Hematopoietic multipotent progenitor cell treated with erythropoietin and hydrocortisone succinate and interleukin-3 and kit ligand, for 17 days (in vitro differentiated cells): ENCODE measurements around the gene ZNF850.
A peak's percentile ranks its signal among the peaks of the same experiment; 100 is the strongest.

ENCODE experiments used
- DNase-seq: peaks from one replicate; pipeline ENCODE4 v3.0.0-alpha.2; 2015; ENCODE audit warnings: low spot score

ZNF850 gene

DNA sequence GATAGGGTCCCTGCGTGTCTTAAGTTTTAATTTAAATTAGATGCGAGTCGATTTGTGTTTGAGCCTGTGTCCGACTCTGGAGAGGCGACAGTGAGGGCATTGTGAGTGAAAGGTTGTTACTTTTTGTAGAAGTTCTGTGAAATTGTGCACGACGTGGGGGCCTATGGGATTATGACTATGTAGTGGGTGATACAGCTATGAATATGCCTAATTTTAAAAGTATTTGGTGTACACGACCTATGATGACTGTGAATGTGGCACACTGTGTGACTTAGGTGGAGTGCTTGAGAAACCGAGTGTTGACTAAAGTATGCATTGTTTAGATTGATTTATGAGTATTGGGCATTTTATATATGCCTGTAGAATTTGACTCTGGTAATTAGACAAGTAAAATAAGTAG, 84.5 kb downstream of the ZNF850 start:
- no peak for DNase-seq

DNA sequence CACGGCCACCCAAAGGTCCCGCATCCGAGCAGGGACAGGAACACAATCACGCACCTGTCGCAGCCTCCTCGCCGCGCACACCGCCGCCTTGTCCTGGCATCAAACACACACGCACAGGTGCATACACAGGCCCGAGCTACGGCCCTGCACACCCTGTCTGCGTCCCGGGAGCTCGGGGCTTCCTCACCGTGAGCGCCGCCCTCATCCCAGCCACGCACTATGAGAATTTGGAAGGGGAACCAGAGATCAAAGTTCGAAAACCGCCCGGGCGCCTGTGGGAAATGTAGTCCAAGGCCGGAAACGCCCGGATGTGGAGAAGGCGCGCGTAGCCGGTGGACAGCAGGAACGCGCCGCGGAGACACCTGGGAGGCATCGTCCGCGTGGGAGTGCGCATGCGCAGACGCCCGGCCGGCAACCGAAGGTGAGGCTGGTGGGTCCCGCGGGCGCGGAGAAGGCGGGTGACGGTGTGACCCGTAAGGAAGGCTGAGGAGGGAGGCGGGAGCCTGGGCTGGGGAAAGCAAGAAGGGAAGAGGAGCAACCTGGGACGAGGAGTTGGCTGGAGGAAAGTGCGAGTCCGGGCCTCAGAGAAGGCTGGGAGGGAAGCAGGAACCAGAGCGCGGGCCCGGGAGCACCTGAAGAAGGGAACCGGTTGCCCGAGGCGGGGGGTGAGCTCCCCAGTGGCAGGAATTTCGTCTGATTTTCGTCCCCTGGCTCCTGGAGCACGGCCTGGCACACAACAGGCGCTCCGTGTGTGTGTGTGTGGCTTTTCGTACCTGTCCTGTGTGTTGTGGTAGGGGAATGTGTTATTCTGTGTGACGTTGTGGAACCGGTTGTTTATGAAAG, 85.2 kb downstream of the ZNF850 start, which contains the start of gene ZNF567:
Gene ZNF567, plus strand, starts transcription at position 399 of the 843 bp plus-strand sequence. CDS start 7,256 bp downstream, outside the sequence.
- DNase-seq = peak; percentile 88

- DNase-seq = no peak
Measured at GRCh38 chr19:36686365-36687213, 86.0 kb downstream of the ZNF850 start.

DNA sequence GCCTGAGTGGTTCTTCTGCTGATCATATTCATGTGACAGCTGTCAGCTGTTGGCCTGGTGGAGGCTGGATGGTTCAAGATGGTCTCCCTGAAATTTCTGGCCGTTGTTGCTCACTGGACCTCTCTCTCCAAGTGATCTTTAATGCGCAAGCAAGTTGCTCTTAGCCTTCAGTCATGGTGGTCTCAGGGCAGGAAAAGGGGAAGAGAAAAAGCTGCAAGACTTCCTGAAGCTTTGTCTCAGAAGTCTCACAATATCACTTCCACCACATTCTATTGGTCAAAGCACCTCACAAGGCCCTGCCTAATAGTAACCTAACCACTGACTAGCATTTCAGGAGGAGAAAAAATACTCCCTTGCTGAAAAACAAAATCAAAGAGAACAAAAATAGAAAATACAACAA, 86.8 kb downstream of the ZNF850 start:
- no peak for DNase-seq

DNA sequence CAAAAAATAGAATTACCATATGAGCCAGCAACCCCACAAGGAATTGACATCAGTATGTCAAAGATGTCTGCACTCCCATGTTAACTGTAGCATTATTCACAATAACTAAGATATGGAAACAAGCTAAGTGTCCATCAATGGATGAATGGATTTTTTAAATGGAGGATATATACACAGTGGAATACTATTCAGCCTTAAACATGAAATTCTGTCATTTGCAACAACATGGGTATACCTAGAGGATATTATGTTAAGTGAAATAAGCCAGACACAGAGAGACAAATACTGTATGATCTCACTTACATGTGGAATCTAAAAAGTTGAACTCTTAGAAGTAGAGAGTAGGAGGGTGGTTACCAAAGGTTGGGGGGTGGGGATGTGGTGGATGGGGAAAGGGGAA, 93.2 kb downstream of the ZNF850 start:
- DNase-seq = no peak

DNA sequence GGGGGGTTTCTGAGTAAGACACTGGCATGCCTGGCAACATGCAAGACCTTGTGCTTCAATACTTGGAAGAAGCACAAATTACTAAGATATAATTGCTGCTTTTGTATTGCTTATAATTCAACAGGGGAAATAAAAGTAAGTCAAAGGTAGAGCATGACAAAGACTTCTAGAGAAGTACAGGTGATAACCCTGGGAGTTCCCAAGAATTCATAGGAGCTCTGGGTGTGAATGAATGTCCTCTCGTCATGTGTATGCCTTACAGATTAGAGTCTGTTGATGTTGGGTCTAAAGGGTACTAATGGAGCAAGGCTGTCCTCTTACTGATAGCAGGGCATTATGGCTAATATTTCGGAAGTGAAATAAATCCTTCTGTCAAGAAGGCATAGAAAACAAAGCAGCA, 98.4 kb downstream of the ZNF850 start:
- no peak for DNase-seq

DNA sequence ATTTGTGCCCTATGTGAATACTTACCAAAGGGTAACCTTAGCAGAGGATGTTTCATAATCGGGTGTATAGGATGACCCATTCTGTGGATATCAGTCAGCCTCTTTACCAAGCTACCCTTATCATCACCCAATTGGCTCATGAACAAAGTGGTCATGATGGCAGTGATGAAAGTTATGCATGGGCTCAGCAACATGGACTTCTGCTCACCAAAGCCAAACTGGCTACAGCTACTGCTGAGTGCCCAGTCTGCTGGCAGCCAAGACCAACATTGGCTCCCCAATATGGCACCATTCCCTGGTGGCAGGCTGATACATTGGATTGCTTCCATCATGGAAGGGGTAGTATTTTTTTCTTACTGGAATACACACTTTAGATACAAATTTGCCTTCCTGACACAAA, 100.2 kb downstream of the ZNF850 start:
- DNase-seq = no peak

GRCh38 chr19:36668646-36669045, 104.0 kb downstream of the ZNF850 start:
- DNase-seq = no peak

DNA sequence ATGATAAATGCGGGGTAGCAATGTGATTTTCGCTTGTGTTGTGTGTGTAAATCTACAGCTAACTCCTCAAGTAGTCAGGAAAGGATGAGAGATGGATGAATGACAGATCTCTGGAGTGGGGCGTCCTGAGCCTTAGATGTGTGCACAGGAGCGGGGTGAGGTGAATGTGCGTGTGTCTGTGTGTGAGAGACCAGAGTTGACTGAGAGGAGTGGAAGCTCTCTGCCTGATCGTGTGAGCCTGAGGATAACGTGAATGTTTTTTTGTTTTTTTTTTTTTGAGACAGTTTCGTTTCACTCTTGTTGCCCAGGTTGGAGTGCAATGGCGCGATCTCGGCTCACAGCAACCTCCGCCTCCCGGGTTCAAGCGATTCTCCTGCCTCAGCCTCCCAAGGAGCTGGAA, 106.8 kb downstream of the ZNF850 start:
- DNase-seq = no peak
